H1 (cell line): ENCODE measurements around the gene ZMIZ1. TPM values are rescaled to one million over a fixed set of nuclear protein-coding genes. Genes with fewer than 3 reads are reported as not detected.

Experiments
- CTCF ChIA-PET: fragments of 300-600 bp; sonication (Branson Sonifier 250); formaldehyde crosslinking; loops from one replicate; lab custom pipeline; 2021; ENCODE audit not compliant: partially characterized antibody; lab: Charles Lee
- POLR2A ChIA-PET: fragments of 300-600 bp; sonication (Branson Sonifier 250); formaldehyde crosslinking; loops from one replicate; lab custom pipeline; 2021; ENCODE audit warnings: inconsistent platforms; ENCODE audit not compliant: partially characterized antibody; lab: Charles Lee
- DNase-seq, 2 experiments: peaks; one replicate each; pipeline versions ENCODE4 v3.0.0 to v3.0.0-alpha.2; 2010 to 2022; ENCODE audit warnings: low spot score in 2 of 2, low read depth in 1 of 2, mixed read lengths in 1 of 2
- FAIRE-seq: peaks from 2 replicates; lab custom pipeline; 2011; peaks lifted over from hg19 to GRCh38; lab: Jason Lieb, UNC
- H2AFZ ChIP-seq: 2 replicates; pipeline ENCODE4 v1.8.1; 2012; ENCODE audit warnings: low read length, inconsistent platforms
- H2AK5ac ChIP-seq: 2 replicates; pipeline ENCODE4 v1.6.1; 2013; ENCODE audit warnings: low read depth, low read length
- H2BK120ac ChIP-seq: replicated peaks from 2 replicates; pipeline ENCODE3; 2013; ENCODE audit warnings: low read depth, low read length, inconsistent platforms
- H2BK12ac ChIP-seq: 2 replicates; pipeline ENCODE4 v1.6.1; 2013; ENCODE audit warnings: low read depth, low read length
- H2BK15ac ChIP-seq: 2 replicates; pipeline ENCODE4 v1.6.1; 2013; ENCODE audit warnings: low read length
- H2BK20ac ChIP-seq: 2 replicates; pipeline ENCODE4 v1.6.1; 2013; ENCODE audit warnings: low read length
- H2BK5ac ChIP-seq: 2 replicates; pipeline ENCODE4 v1.6.1; 2013; ENCODE audit warnings: low read depth, low read length
- H3K14ac ChIP-seq: 2 replicates; pipeline ENCODE4 v1.6.1; 2013; ENCODE audit warnings: inconsistent platforms; ENCODE audit not compliant: insufficient read length
- H3K18ac ChIP-seq: 2 replicates; pipeline ENCODE4 v1.6.1; 2013; ENCODE audit warnings: low read length; ENCODE audit errors: extremely low read depth
- H3K23ac ChIP-seq: 2 replicates; pipeline ENCODE4 v1.6.1; 2013; ENCODE audit warnings: inconsistent platforms; ENCODE audit not compliant: insufficient read length
- H3K23me2 ChIP-seq: 2 replicates; pipeline ENCODE4 v1.6.1; 2013; ENCODE audit warnings: low read depth, low read length
- H3K27ac ChIP-seq: 2 replicates; pipeline ENCODE4 v1.6.1; 2011; ENCODE audit warnings: low read depth, low read length, inconsistent platforms
- H3K27me3 ChIP-seq, 4 experiments: replicated peaks in 1 of 4; 1 replicate in 1 of 4; 2 replicates in 3 of 4; pipeline versions ENCODE4 v1.6.1 to v1.8.1; 2011 to 2013; ENCODE audit warnings: low read length in 3 of 4, mild to moderate bottlenecking in 3 of 4, inconsistent platforms in 2 of 4, mixed read lengths in 2 of 4, moderate library complexity in 1 of 4; ENCODE audit not compliant: control insufficient read depth in 3 of 4, insufficient read depth in 3 of 4; ENCODE audit errors: extremely low read depth in 1 of 4
- H3K36me3 ChIP-seq, 4 experiments: 2 replicates each; pipeline versions ENCODE4 v1.6.1 to v1.8.1; 2011 to 2013; ENCODE audit warnings: mild to moderate bottlenecking in 4 of 4, low read length in 3 of 4, moderate library complexity in 2 of 4, control low read depth in 1 of 4, inconsistent platforms in 1 of 4; ENCODE audit not compliant: insufficient read depth in 4 of 4, control insufficient read depth in 2 of 4
- H3K4ac ChIP-seq: replicated peaks from 2 replicates; pipeline ENCODE3; 2013; ENCODE audit warnings: low read length, low read depth, mixed read lengths, inconsistent platforms; ENCODE audit not compliant: insufficient read length
- H3K4me1 ChIP-seq, 4 experiments: replicated peaks in 1 of 4; 1 replicate in 1 of 4; 2 replicates in 3 of 4; pipeline versions ENCODE4 v1.6.1 to v1.8.1; 2011 to 2013; ENCODE audit warnings: low read length in 3 of 4, inconsistent platforms in 2 of 4, mixed read lengths in 1 of 4; ENCODE audit not compliant: insufficient read depth in 4 of 4, control insufficient read depth in 3 of 4
- H3K4me2 ChIP-seq, 2 experiments: 2 replicates each; pipeline versions ENCODE4 v1.6.1 to v1.8.1; 2011 to 2013; ENCODE audit warnings: low read depth in 2 of 2, low read length in 2 of 2, control low read depth in 1 of 2, inconsistent platforms in 1 of 2, mild to moderate bottlenecking in 1 of 2; ENCODE audit not compliant: insufficient read depth in 1 of 2
- H3K4me3 ChIP-seq, 4 experiments: fragments of 200-600, 300-600 bp in 1 of 4; sonication (generic), shearing (Covaris generic), sonication (Bioruptor Twin) in 1 of 4; 2 replicates each; pipeline versions ENCODE4 v1.5.1 to v1.8.1; 2011 to 2016; ENCODE audit warnings: low read length in 4 of 4, low read depth in 3 of 4, control low read depth in 2 of 4, inconsistent platforms in 2 of 4, mild to moderate bottlenecking in 2 of 4, mixed read lengths in 1 of 4, moderate library complexity in 1 of 4; ENCODE audit not compliant: insufficient read depth in 2 of 4; ENCODE audit errors: extremely low read depth in 1 of 4
- H3K56ac ChIP-seq: replicated peaks from 2 replicates; pipeline ENCODE3; 2013; ENCODE audit warnings: low read depth, mild to moderate bottlenecking, mixed read lengths, low read length, inconsistent platforms; ENCODE audit not compliant: insufficient read length
- H3K79me1 ChIP-seq: 2 replicates; pipeline ENCODE4 v1.6.1; 2013; ENCODE audit warnings: low read depth, low read length, control low read depth
- H3K79me2 ChIP-seq, 2 experiments: 2 replicates each; pipeline versions ENCODE4 v1.6.1 to v1.8.1; 2012 to 2013; ENCODE audit warnings: low read length in 2 of 2, mild to moderate bottlenecking in 2 of 2, inconsistent platforms in 1 of 2; ENCODE audit not compliant: insufficient read depth in 2 of 2, control insufficient read depth in 1 of 2
- H3K9ac ChIP-seq, 4 experiments: replicated peaks in 1 of 4; 1 replicate in 1 of 4; 2 replicates in 3 of 4; pipeline versions ENCODE4 v1.6.1 to v1.8.1; 2011 to 2013; ENCODE audit warnings: low read depth in 3 of 4, low read length in 3 of 4, control low read depth in 2 of 4, mild to moderate bottlenecking in 2 of 4, moderate library complexity in 2 of 4, inconsistent platforms in 1 of 4; ENCODE audit errors: extremely low read depth in 1 of 4
- H3K9me3 ChIP-seq, 2 experiments: 2 replicates each; pipeline versions ENCODE4 v1.6.1 to v1.8.1; 2012 to 2013; ENCODE audit warnings: mild to moderate bottlenecking in 2 of 2, moderate library complexity in 2 of 2, control low read depth in 1 of 2, inconsistent platforms in 1 of 2, low read depth in 1 of 2, low read length in 1 of 2, mixed read lengths in 1 of 2; ENCODE audit not compliant: insufficient read depth in 2 of 2
- H4K20me1 ChIP-seq, 2 experiments: replicated peaks in 1 of 2; 2 replicates each; pipeline versions ENCODE3 to v1.8.1; 2011 to 2013; ENCODE audit warnings: inconsistent platforms in 2 of 2, low read length in 2 of 2, mild to moderate bottlenecking in 1 of 2; ENCODE audit not compliant: insufficient read depth in 2 of 2, control insufficient read depth in 1 of 2
- H4K5ac ChIP-seq: 2 replicates; pipeline ENCODE4 v1.6.1; 2013; ENCODE audit warnings: low read length, low read depth, mixed read lengths, inconsistent platforms; ENCODE audit not compliant: insufficient read length
- H4K8ac ChIP-seq: 2 replicates; pipeline ENCODE4 v1.8.0; 2013; ENCODE audit warnings: mild to moderate bottlenecking, moderate library complexity, low read length, inconsistent platforms; ENCODE audit not compliant: insufficient read depth; ENCODE audit errors: extremely low read depth
- H4K91ac ChIP-seq: replicated peaks from 2 replicates; pipeline ENCODE3; 2013; ENCODE audit warnings: low read length, mixed read lengths, inconsistent platforms; ENCODE audit not compliant: insufficient read length
- BCL11A ChIP-seq, 2 experiments: IDR thresholded peaks; one replicate each; pipeline ENCODE4 v1.6.1; 2011; ENCODE audit warnings: low read depth in 2 of 2, low read length in 2 of 2, mild to moderate bottlenecking in 2 of 2
- RFX5 ChIP-seq: IDR thresholded peaks from 2 replicates; pipeline ENCODE4 v1.6.1; 2011; ENCODE audit warnings: low read depth, low read length, improper control_type of control experiment, borderline replicate concordance
- SP1 ChIP-seq: IDR thresholded peaks from 2 replicates; pipeline ENCODE4 v1.6.1; 2011; ENCODE audit warnings: low read depth, low read length
- SP2 ChIP-seq: IDR thresholded peaks from 2 replicates; pipeline ENCODE4 v1.6.1; 2012; ENCODE audit warnings: mild to moderate bottlenecking, low read length, inconsistent platforms
- SP4 ChIP-seq: IDR thresholded peaks from 2 replicates; pipeline ENCODE4 v1.6.1; 2012; ENCODE audit warnings: low read length, inconsistent platforms
- WGBS, 2 experiments: shearing (Covaris generic) in 1 of 2; methylation state at CpG; one replicate each; pipeline versions ENCODE4 v1.1.6 to v1.1.7; 2013 to 2015; ENCODE audit warnings: low lambda C conversion rate in 2 of 2, mixed read lengths in 2 of 2, inconsistent platforms in 1 of 2, low coverage in 1 of 2, missing lambda C conversion rate in 1 of 2; ENCODE audit not compliant: insufficient replicate concordance in 2 of 2, insufficient coverage in 1 of 2, insufficient read length in 1 of 2; ENCODE audit errors: extremely low coverage in 1 of 2, missing lambda C conversion rate in 1 of 2; 5-methylcytosine and 5-hydroxymethylcytosine counted together
- polyA plus RNA-seq, 7 experiments: library from polyadenylated mRNA; depleted of rRNA in 3 of 7; stranded (reverse) in 5 of 7; unstranded in 2 of 7; fragments of >200 nt in 5 of 7; fragments of 200-250 nt in 2 of 7; gene quantifications; 1 replicate in 5 of 7; 2 replicates in 1 of 7; 4 replicates in 1 of 7; pipeline versions ENCODE4 v1.2.1 to v1.2.3, GENCODE V29; 2011 to 2013; ENCODE audit warnings: missing spikeins in 2 of 7, mixed read lengths in 2 of 7
- total RNA-seq: library from RNA; stranded (reverse); fragmentation: NEBNext Ultra II Directional; extraction: Animal tissue kit (Norgen Biotek cat#: 25700); gene quantifications from 2 replicates; pipeline ENCODE4 v1.2.1, GENCODE V29; 2021

The ZMIZ1 gene
- total and polyA plus RNA-seq, 2 of the 8 experiments (the other 6 are each of a cell fraction or from before 2014, with no cell fraction given): 8.1 to 28.0 TPM

GRCh38 chr10:79186486-79187120 lies 117.8 kb downstream of the ZMIZ1 start:
- POLR2A ChIA-PET: no interaction called here
- Histone ChIP-seq H4K91ac (no peak overlapping the region), H3K4me2 (no peak overlapping the region), H3K56ac (no peak overlapping the region), H3K4me3 (no peak overlapping the region), H3K9ac (no peak overlapping the region), H3K4me1 (peaks cover 0 to 15% (median 9%) of the 10 kb centered on the region in 4 experiments; a peak in 6 of 7 replicates), H3K23ac (no peak overlapping the region), H2BK120ac (no peak overlapping the region), H2BK12ac (no peak overlapping the region), H3K9me3 (no peaks in the 10 kb centered on the region), H3K18ac (no peak overlapping the region), H4K20me1 (peaks cover 5 to 16% of the 10 kb centered on the region in 2 experiments), H3K36me3 (peaks cover 0 to 2% (median 0%) of the 10 kb centered on the region in 4 experiments; a peak in 3 of 8 replicates), H3K79me1 (peaks cover 3% of the 10 kb centered on the region; the same call in 1 of the 2 replicates), H2AFZ (no peak overlapping the region), H2AK5ac (no peak overlapping the region), H2BK20ac (no peak overlapping the region), H3K27me3 (no peaks in the 10 kb centered on the region), H3K4ac (no peak overlapping the region), H4K5ac (no peak overlapping the region), H3K14ac (no peak overlapping the region), H3K23me2 (no peaks in the 10 kb centered on the region), H3K79me2 (no peaks in the 10 kb centered on the region; a peak in 1 of 4 replicates), H4K8ac (no peak overlapping the region), H3K27ac (no peak overlapping the region), H2BK5ac (no peak overlapping the region), H2BK15ac (no peak overlapping the region)
- DNase-seq: no peak
- WGBS, 2 experiments: 87% methylated on average over 7 of the region's 7 CpGs; no CpG with 5 or more reads in 1 of the 2 experiments
- no peak for FAIRE-seq
- CTCF ChIA-PET: interaction anchor here (0.6 to 14.8 kb wide), 5 partner anchors 10 to 112 kb away, joined by 3 to 396 read pairs (median 10); no protein-coding TSS in a partner anchor
- TF ChIP-seq RFX5 (no peak), SP4 (no peak), BCL11A (IDR thresholded peaks at IDR 0.05; ENCODE audit: low read depth in 2 of 2, low read length in 2 of 2) (no peak), SP1 (no peak), SP2 (no peak)
